DOHH2 (cell line): ENCODE results near the gene HSD11B1.

ENCODE experiments used
- H3F3A ChIP-seq: fragments of 200-600 bp; sonication (generic), shearing (Covaris generic); 2 replicates; pipeline ENCODE4 v1.6.0; 2016; ENCODE audit warnings: antibody characterized with exemption, mild to moderate bottlenecking; ENCODE audit not compliant: control insufficient read depth, insufficient read depth
- H3K27ac ChIP-seq: fragments of 200-600 bp; sonication (generic); 2 replicates; pipeline ENCODE4 v1.5.1; 2014; ENCODE audit warnings: low read depth, mild to moderate bottlenecking, low read length, moderate library complexity
- H3K27me3 ChIP-seq: fragments of 200-600 bp; sonication (generic); 2 replicates; pipeline ENCODE4 v1.6.1; 2014; ENCODE audit warnings: mild to moderate bottlenecking, low read length, mixed read lengths; ENCODE audit not compliant: control insufficient read depth
- H3K36me3 ChIP-seq: fragments of 200-600 bp; sonication (generic); 2 replicates; pipeline ENCODE4 v1.6.1; 2014; ENCODE audit warnings: mild to moderate bottlenecking, low read length, moderate library complexity, mixed read lengths; ENCODE audit not compliant: control insufficient read depth
- H3K4me1 ChIP-seq: fragments of 200-600 bp; sonication (generic); 2 replicates; pipeline ENCODE4 v1.6.1; 2014; ENCODE audit warnings: mild to moderate bottlenecking, low read length, mixed read lengths; ENCODE audit not compliant: control insufficient read depth
- H3K4me2 ChIP-seq: fragments of 200-600 bp; sonication (generic); 2 replicates; pipeline ENCODE4 v1.6.0; 2014; ENCODE audit warnings: mild to moderate bottlenecking, low read length, moderate library complexity
- H3K4me3 ChIP-seq: fragments of 200-600 bp; sonication (generic); 2 replicates; pipeline ENCODE4 v1.5.1; 2014; ENCODE audit warnings: mild to moderate bottlenecking, low read length, mixed read lengths
- H3K79me2 ChIP-seq: fragments of 200-600 bp; sonication (generic); 2 replicates; pipeline ENCODE4 v1.6.1; 2014; ENCODE audit warnings: mild to moderate bottlenecking, low read length, mixed read lengths; ENCODE audit not compliant: control insufficient read depth
- H3K9me2 ChIP-seq: fragments of 200-600 bp; sonication (generic); replicated peaks from 2 replicates; pipeline ENCODE4 v1.6.1; 2014; ENCODE audit warnings: mild to moderate bottlenecking, low read length, mixed read lengths; ENCODE audit not compliant: control insufficient read depth
- H3K9me3 ChIP-seq: fragments of 200-600 bp; sonication (generic); 2 replicates; pipeline ENCODE4 v1.6.1; 2014; ENCODE audit warnings: antibody characterized with exemption, low read length, mixed read lengths; ENCODE audit not compliant: control insufficient read depth, insufficient read depth
- H4K20me1 ChIP-seq: fragments of 200-600 bp; sonication (generic); 2 replicates; pipeline ENCODE4 v1.6.0; 2014; ENCODE audit warnings: low read depth, mild to moderate bottlenecking, antibody characterized with exemption, low read length, moderate library complexity; ENCODE audit not compliant: control insufficient read depth, insufficient read depth
- CTCF ChIP-seq: fragments of 200-600 bp; sonication (generic); IDR thresholded peaks from one replicate; pipeline ENCODE4 v1.5.1; 2014; ENCODE audit warnings: antibody characterized with exemption, mild to moderate bottlenecking, low read depth, low read length; ENCODE audit not compliant: poor library complexity, severe bottlenecking
- EZH2phosphoT487 ChIP-seq: fragments of 200-600 bp; sonication (generic); IDR thresholded peaks from 2 replicates; pipeline ENCODE4 v1.6.1; 2017; ENCODE audit warnings: borderline replicate concordance, mild to moderate bottlenecking, antibody characterized with exemption, low read length, moderate library complexity, mixed read lengths

HSD11B1 gene

DNA sequence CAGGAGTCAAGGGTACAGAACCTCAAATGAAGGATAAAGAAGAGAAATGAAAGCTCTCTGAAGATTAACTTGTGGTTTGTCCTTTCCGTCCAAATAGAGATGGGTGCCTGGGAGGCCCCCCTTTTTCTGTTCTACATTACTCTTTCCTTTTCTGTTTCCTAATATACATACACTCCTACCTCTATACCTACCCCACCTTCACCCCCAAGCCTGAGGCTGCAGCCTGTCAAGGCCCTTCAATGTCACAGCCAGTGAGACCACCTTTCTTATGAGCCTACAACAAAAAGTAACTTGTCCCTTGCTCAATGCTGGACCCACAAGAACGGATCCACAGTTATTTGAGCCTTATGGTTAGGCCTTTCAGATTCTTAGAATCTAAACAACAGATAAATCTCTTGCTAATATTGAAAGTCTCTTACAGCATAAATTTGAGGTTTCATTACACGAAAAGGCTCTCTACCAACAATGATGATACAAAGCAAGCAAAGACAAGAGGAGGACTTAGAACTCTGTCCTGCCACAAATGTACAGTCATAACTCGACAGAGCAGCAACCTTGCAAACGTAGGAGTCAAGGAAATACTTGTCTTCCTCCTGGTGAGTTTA is 47.1 kb downstream of the HSD11B1 start:
- H3K4me3 ChIP-seq: no peak overlapping the region
- peaks cover 2% of the 10 kb centered on the region; the same call in 1 of the 2 replicates for H3K27me3 ChIP-seq
- no peak overlapping the region for H3K4me2 ChIP-seq
- H3K9me3 ChIP-seq: no peaks in the 10 kb centered on the region
- no peaks in the 10 kb centered on the region for H3K9me2 ChIP-seq
- peaks cover 5% of the 10 kb centered on the region; the same call in 1 of the 2 replicates for H3F3A ChIP-seq
- H3K4me1 ChIP-seq: peaks cover 30% of the 10 kb centered on the region
- H4K20me1 ChIP-seq: no peaks in the 10 kb centered on the region
- TF ChIP-seq EZH2phosphoT487: no peak
- no peak for TF ChIP-seq CTCF
- no peak overlapping the region for H3K27ac ChIP-seq
- peaks cover 5% of the 10 kb centered on the region; the same call in 1 of the 2 replicates for H3K79me2 ChIP-seq
- H3K36me3 ChIP-seq: peaks cover 3% of the 10 kb centered on the region; the same call in 1 of the 2 replicates

- no peaks in the 10 kb centered on the region for H4K20me1 ChIP-seq
- no peaks in the 10 kb centered on the region for H3K27me3 ChIP-seq
- H3K27ac ChIP-seq: no peak overlapping the region
- peaks cover 5% of the 10 kb centered on the region; the same call in 1 of the 2 replicates for H3F3A ChIP-seq
- peaks cover 12% of the 10 kb centered on the region; the same call in 1 of the 2 replicates for H3K79me2 ChIP-seq
- no peak overlapping the region for H3K4me3 ChIP-seq
- H3K4me1 ChIP-seq: peaks cover 31% of the 10 kb centered on the region
- no peak overlapping the region for H3K4me2 ChIP-seq
- H3K9me2 ChIP-seq: no peaks in the 10 kb centered on the region
- peaks cover 6% of the 10 kb centered on the region; the same call in 1 of the 2 replicates for H3K36me3 ChIP-seq
- H3K9me3 ChIP-seq: no peaks in the 10 kb centered on the region
- TF ChIP-seq EZH2phosphoT487 (no peak), CTCF (no peak)
Measured at GRCh38 chr1:209752890-209753289, 48.2 kb downstream of the HSD11B1 start.

DNA sequence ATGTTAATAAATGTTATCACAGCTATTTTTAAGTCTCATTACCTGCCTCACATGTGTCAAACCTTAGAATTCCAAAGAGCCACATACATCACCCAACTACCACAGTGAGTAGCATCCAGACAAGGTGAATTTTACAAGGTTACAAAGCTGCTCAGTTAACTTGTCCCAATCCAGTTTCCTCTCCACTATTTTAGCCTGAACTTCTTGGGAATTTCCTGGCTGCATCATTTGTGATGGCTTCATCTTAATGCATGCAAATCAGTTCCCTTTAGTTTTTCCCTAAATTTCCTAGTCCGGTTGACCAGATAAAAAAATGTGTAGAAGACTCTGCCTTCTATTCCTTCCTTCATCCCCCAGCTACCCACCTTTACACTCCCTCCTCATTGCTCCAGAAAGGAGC is 50.6 kb downstream of the HSD11B1 start:
- Histone ChIP-seq H3F3A (no peaks in the 10 kb centered on the region), H4K20me1 (no peaks in the 10 kb centered on the region), H3K9me3 (no peaks in the 10 kb centered on the region), H3K27ac (peak overlapping the region; percentile 75), H3K79me2 (peaks cover 12% of the 10 kb centered on the region; the same call in 1 of the 2 replicates), H3K4me2 (peak overlapping the region; percentile 96), H3K27me3 (no peaks in the 10 kb centered on the region), H3K36me3 (peaks cover 6% of the 10 kb centered on the region; the same call in 1 of the 2 replicates), H3K9me2 (no peaks in the 10 kb centered on the region), H3K4me3 (peak overlapping the region; percentile 81), H3K4me1 (peaks cover 27% of the 10 kb centered on the region)
- TF ChIP-seq EZH2phosphoT487 (no peak), CTCF (no peak)
